GM21737 (cell line): Measurements from ENCODE around the gene CDK5RAP2.

Source experiments
- ATAC-seq: cut with Tn5 transposase; IDR thresholded peaks from one replicate; pipeline ENCODE4 v1.9.1; 2021; ENCODE audit warnings: mild to moderate bottlenecking, moderate library complexity; ENCODE audit not compliant: unreplicated experiment

Gene CDK5RAP2

GRCh38 chr9:120387257-120388002 is 192.5 kb downstream of the CDK5RAP2 start:
- ATAC-seq: no peak

- ATAC-seq: no peak
These were observed 193.4 kb downstream of the CDK5RAP2 start for GRCh38 chr9:120386390-120387131.

GRCh38 chr9:120385606-120386389 is 194.2 kb downstream of the CDK5RAP2 start:
- no peak for ATAC-seq

- ATAC-seq: no peak
These were observed 195.1 kb downstream of the CDK5RAP2 start for GRCh38 chr9:120384925-120385272.

GRCh38 chr9:120383999-120384924 is 195.7 kb downstream of the CDK5RAP2 start:
- ATAC-seq: no peak

GRCh38 chr9:120383611-120383998 is 196.4 kb downstream of the CDK5RAP2 start:
- no peak for ATAC-seq

- ATAC-seq: no peak
These were observed 197.5 kb downstream of the CDK5RAP2 start for GRCh38 chr9:120382453-120382852.

- no peak for ATAC-seq
These were observed 198.1 kb downstream of the CDK5RAP2 start for GRCh38 chr9:120381839-120382238.

GRCh38 chr9:120379611-120380010 is 200.4 kb downstream of the CDK5RAP2 start:
- no peak for ATAC-seq

GRCh38 chr9:120378680-120379079 is 201.3 kb downstream of the CDK5RAP2 start:
- ATAC-seq: no peak

- no peak for ATAC-seq
These were observed 202.5 kb downstream of the CDK5RAP2 start for GRCh38 chr9:120377268-120378159.

GRCh38 chr9:120376101-120376500 is 203.9 kb downstream of the CDK5RAP2 start:
- no peak for ATAC-seq

GRCh38 chr9:120375316-120375715 is 204.7 kb downstream of the CDK5RAP2 start:
- ATAC-seq: no peak

- no peak for ATAC-seq
These were observed 205.2 kb downstream of the CDK5RAP2 start for GRCh38 chr9:120374817-120375216.

GRCh38 chr9:120374239-120374638 is 205.7 kb downstream of the CDK5RAP2 start:
- no peak for ATAC-seq

GRCh38 chr9:120372040-120372439 is 207.9 kb downstream of the CDK5RAP2 start:
- no peak for ATAC-seq

- ATAC-seq: no peak
These were observed 210.3 kb downstream of the CDK5RAP2 start for GRCh38 chr9:120369608-120370220.

- ATAC-seq: no peak
These were observed 211.2 kb downstream of the CDK5RAP2 start for GRCh38 chr9:120368799-120369198.

GRCh38 chr9:120366644-120367019 is 213.3 kb downstream of the CDK5RAP2 start:
- no peak for ATAC-seq
